Bronchial epithelial cell (primary cell): ENCODE measurements around the gene ATP10D. TPM values are rescaled to one million over a fixed set of nuclear protein-coding genes. Genes with fewer than 3 reads are reported as not detected.
A peak's percentile ranks its signal among the peaks of the same experiment; 100 is the strongest.

ENCODE experiments used
- DNase-seq: peaks from one replicate; pipeline ENCODE4 v3.0.0-alpha.2; 2010; ENCODE audit warnings: low read depth
- FAIRE-seq: peaks from 2 replicates; lab custom pipeline; 2011; peaks lifted over from hg19 to GRCh38; lab: Jason Lieb, UNC
- H3K27me3 ChIP-seq: 2 replicates; pipeline ENCODE4 v1.5.1; 2011; ENCODE audit warnings: low read length; ENCODE audit not compliant: control insufficient read depth, insufficient read depth
- H3K36me3 ChIP-seq: 2 replicates; pipeline ENCODE4 v1.5.1; 2011; ENCODE audit warnings: low read length; ENCODE audit not compliant: control insufficient read depth, insufficient read depth
- H3K4me3 ChIP-seq: 2 replicates; pipeline ENCODE4 v1.5.1; 2011; ENCODE audit warnings: mild to moderate bottlenecking, low read depth, low read length, control low read depth
- CTCF ChIP-seq: IDR thresholded peaks from 2 replicates; pipeline ENCODE4 v1.5.1; 2011; ENCODE audit warnings: mild to moderate bottlenecking, moderate library complexity, low read length, control low read depth, inconsistent platforms; ENCODE audit not compliant: insufficient read depth, severe bottlenecking
- total RNA-seq: library from RNA; depleted of rRNA; stranded (reverse); fragments of >200 nt; gene quantifications from 2 replicates; pipeline ENCODE4 v1.2.1, GENCODE V29; 2014

The ATP10D gene
- total RNA-seq, 1 donor from 2014 or later = 20.0 TPM

- FAIRE-seq (no peak), DNase-seq (no peak)
- Histone ChIP-seq H3K4me3 (no peak overlapping the region), H3K27me3 (no peaks in the 10 kb centered on the region), H3K36me3 (peaks cover 7% of the 10 kb centered on the region)
- no peak for TF ChIP-seq CTCF
Observed at GRCh38 chr4:47566566-47566965, 81.5 kb downstream of the ATP10D start.

GRCh38 chr4:47566969-47567368 is 81.9 kb downstream of the ATP10D start:
- no peak for DNase-seq
- TF ChIP-seq CTCF = no peak
- FAIRE-seq = no peak
- no peak overlapping the region for H3K4me3 ChIP-seq
- no peaks in the 10 kb centered on the region for H3K27me3 ChIP-seq
- H3K36me3 ChIP-seq = peaks cover 7% of the 10 kb centered on the region

GRCh38 chr4:47567511-47567910 is 82.4 kb downstream of the ATP10D start:
- Histone ChIP-seq H3K4me3 (no peak overlapping the region), H3K36me3 (peaks cover 7% of the 10 kb centered on the region), H3K27me3 (no peaks in the 10 kb centered on the region)
- peak; percentile 55 for DNase-seq
- FAIRE-seq = no peak
- no peak for TF ChIP-seq CTCF

- no peak for FAIRE-seq
- H3K4me3 ChIP-seq = no peak overlapping the region
- peaks cover 10% of the 10 kb centered on the region for H3K36me3 ChIP-seq
Observed at GRCh38 chr4:47570816-47571215, 85.7 kb downstream of the ATP10D start.

GRCh38 chr4:47572981-47573380 is 87.9 kb downstream of the ATP10D start:
- H3K36me3 ChIP-seq = peaks cover 13% of the 10 kb centered on the region
- no peak for FAIRE-seq
- H3K4me3 ChIP-seq = no peak overlapping the region
- no peak for TF ChIP-seq CTCF
- no peaks in the 10 kb centered on the region for H3K27me3 ChIP-seq
- DNase-seq = no peak

More at GRCh38 chr4:47570816-47571215, 85.7 kb downstream of the ATP10D start:
- DNase-seq = no peak
- TF ChIP-seq CTCF = no peak
- no peaks in the 10 kb centered on the region for H3K27me3 ChIP-seq

- Histone ChIP-seq H3K36me3 (peaks cover 19% of the 10 kb centered on the region), H3K27me3 (no peaks in the 10 kb centered on the region), H3K4me3 (no peak overlapping the region)
- no peak for TF ChIP-seq CTCF
- no peak for FAIRE-seq
- no peak for DNase-seq
Observed at GRCh38 chr4:47577779-47578553, 92.9 kb downstream of the ATP10D start.
